ENCODE results near the gene KCNA1.
A peak's percentile ranks its signal among the peaks of the same experiment; 100 is the strongest.

KCNA1 gene

GRCh38 chr12:4933411-4933810, 23.7 kb downstream of the KCNA1 start:
- no peak for TF ChIP-seq CTCF (conservative IDR thresholded peaks at IDR 0.05; ENCODE audit: low read length)
- no peak for DNase-seq (ENCODE audit: low read depth)
- no peak overlapping the region for H3K4me3 ChIP-seq (ENCODE audit: low read length)

- H3K4me3 ChIP-seq (ENCODE audit: low read length): no peak overlapping the region
- DNase-seq (ENCODE audit: low read depth): no peak
- TF ChIP-seq CTCF (conservative IDR thresholded peaks at IDR 0.05; ENCODE audit: low read length): no peak
Observed at GRCh38 chr12:4934407-4935035, 24.8 kb downstream of the KCNA1 start.

- no peak overlapping the region for H3K4me3 ChIP-seq (ENCODE audit: low read length)
- no peak for DNase-seq (ENCODE audit: low read depth)
- TF ChIP-seq CTCF (conservative IDR thresholded peaks at IDR 0.05; ENCODE audit: low read length): no peak
Observed at GRCh38 chr12:4938900-4939299, 29.2 kb downstream of the KCNA1 start.

- TF ChIP-seq CTCF (conservative IDR thresholded peaks at IDR 0.05; ENCODE audit: low read length): peak; percentile 17
- no peak overlapping the region for H3K4me3 ChIP-seq (ENCODE audit: low read length)
- DNase-seq (ENCODE audit: low read depth): no peak
Observed at GRCh38 chr12:4939418-4940023, 29.8 kb downstream of the KCNA1 start.

- H3K4me3 ChIP-seq (ENCODE audit: low read length): no peak overlapping the region
- no peak for DNase-seq (ENCODE audit: low read depth)
- no peak for TF ChIP-seq CTCF (conservative IDR thresholded peaks at IDR 0.05; ENCODE audit: low read length)
Observed at GRCh38 chr12:4943067-4943937, 33.6 kb downstream of the KCNA1 start.

- no peak for TF ChIP-seq CTCF (conservative IDR thresholded peaks at IDR 0.05; ENCODE audit: low read length)
- no peak for DNase-seq (ENCODE audit: low read depth)
- no peak overlapping the region for H3K4me3 ChIP-seq (ENCODE audit: low read length)
Observed at GRCh38 chr12:4943938-4944284, 34.2 kb downstream of the KCNA1 start.

Data from AG10803 (cell line).